Measurements from ENCODE around the gene CEP19.

DNA sequence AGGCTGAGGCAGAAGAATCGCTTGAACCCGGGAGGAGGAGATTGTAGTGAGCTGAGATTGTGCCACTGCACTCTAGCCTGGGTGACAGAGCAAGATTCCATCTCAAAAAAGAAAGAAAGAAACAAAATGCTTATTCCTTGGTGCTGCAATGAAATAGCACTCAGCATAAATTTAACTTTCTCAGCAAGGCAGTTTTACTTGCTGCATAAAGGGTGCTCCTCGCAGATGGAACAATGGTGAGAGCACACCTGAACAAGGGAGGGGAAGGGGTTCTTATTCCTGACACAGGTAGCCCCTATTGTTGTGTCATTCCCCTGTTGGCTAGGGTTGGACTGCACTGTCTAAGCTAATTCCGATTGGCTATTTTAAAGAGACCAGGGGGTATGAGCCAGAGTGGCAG, 44.7 kb upstream of the CEP19 start:
- TF ChIP-seq CTCF (IDR thresholded peaks at IDR 0.05) (no peak), POLR2A (IDR thresholded peaks at IDR 0.05) (no peak)

Data from uterus (tissue), 2 donors.